ENCODE measurements around the gene JAM3. TPM values are rescaled to one million over a fixed set of nuclear protein-coding genes. Genes with fewer than 3 reads are reported as not detected.
"Not testable (repeated sequence)": the region's sequence is repeated elsewhere in the genome, so short reads cannot be mapped to it uniquely, and the experiment has no call there.

Gene JAM3
- total RNA-seq, 2 donors from 2014 or later: 35.8 to 41.8 TPM

- no peaks in the 10 kb centered on the region for H3K36me3 ChIP-seq (ENCODE audit: control insufficient read depth, insufficient read depth, low read length)
- H3K9me3 Mint-ChIP-seq: peaks cover 34% of the 10 kb centered on the region
- peaks cover 39% of the 10 kb centered on the region for H3K9me3 ChIP-seq (ENCODE audit: control insufficient read depth, low read length)
- H3K27me3 Mint-ChIP-seq (ENCODE audit: insufficient read depth): no peaks in the 10 kb centered on the region
- H3K9ac ChIP-seq (ENCODE audit: extremely low read depth, low read length, poor library complexity, severe bottlenecking): no peak overlapping the region
- DNase-seq: no peak
- no peaks in the 10 kb centered on the region for H3K27me3 ChIP-seq (ENCODE audit: control insufficient read depth, insufficient read depth, low read length, poor library complexity, severe bottlenecking)
- H3K36me3 Mint-ChIP-seq (ENCODE audit: low read depth): peaks cover 37% of the 10 kb centered on the region
- H3K27ac ChIP-seq (ENCODE audit: low read depth, low read length): no peak overlapping the region
- WGBS, 2 experiments (ENCODE audit: insufficient coverage in 1 of 2, insufficient read length in 1 of 2): no CpG with 5 or more reads among the region's 2 CpGs
- H3K4me1 Mint-ChIP-seq: no peaks in the 10 kb centered on the region
- H3K4me1 ChIP-seq (ENCODE audit: control insufficient read depth, insufficient read depth, low read length): no peaks in the 10 kb centered on the region
- H3K27ac Mint-ChIP-seq: no peak overlapping the region
- H3K4me3 Mint-ChIP-seq: no peak overlapping the region
- no peak overlapping the region for H3K4me3 ChIP-seq (ENCODE audit: low read length)
- TF ChIP-seq, protein P1, sequence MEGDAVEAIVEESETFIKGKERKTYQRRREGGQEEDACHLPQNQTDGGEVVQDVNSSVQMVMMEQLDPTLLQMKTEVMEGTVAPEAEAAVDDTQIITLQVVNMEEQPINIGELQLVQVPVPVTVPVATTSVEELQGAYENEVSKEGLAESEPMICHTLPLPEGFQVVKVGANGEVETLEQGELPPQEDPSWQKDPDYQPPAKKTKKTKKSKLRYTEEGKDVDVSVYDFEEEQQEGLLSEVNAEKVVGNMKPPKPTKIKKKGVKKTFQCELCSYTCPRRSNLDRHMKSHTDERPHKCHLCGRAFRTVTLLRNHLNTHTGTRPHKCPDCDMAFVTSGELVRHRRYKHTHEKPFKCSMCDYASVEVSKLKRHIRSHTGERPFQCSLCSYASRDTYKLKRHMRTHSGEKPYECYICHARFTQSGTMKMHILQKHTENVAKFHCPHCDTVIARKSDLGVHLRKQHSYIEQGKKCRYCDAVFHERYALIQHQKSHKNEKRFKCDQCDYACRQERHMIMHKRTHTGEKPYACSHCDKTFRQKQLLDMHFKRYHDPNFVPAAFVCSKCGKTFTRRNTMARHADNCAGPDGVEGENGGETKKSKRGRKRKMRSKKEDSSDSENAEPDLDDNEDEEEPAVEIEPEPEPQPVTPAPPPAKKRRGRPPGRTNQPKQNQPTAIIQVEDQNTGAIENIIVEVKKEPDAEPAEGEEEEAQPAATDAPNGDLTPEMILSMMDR (conservative IDR thresholded peaks at IDR 0.05): no peak
Observed at GRCh38 chr11:134082990-134083389, 14.1 kb downstream of the JAM3 start.

- H3K4me1 ChIP-seq (ENCODE audit: control insufficient read depth, insufficient read depth, low read length): no peaks in the 10 kb centered on the region
- no peaks in the 10 kb centered on the region for H3K27me3 ChIP-seq (ENCODE audit: control insufficient read depth, insufficient read depth, low read length, poor library complexity, severe bottlenecking)
- no peak overlapping the region for H3K27ac Mint-ChIP-seq
- no peaks in the 10 kb centered on the region for H3K27me3 Mint-ChIP-seq (ENCODE audit: insufficient read depth)
- no peak overlapping the region for H3K27ac ChIP-seq (ENCODE audit: low read depth, low read length)
- no peaks in the 10 kb centered on the region for H3K36me3 ChIP-seq (ENCODE audit: control insufficient read depth, insufficient read depth, low read length)
- H3K36me3 Mint-ChIP-seq (ENCODE audit: low read depth): peaks cover 11% of the 10 kb centered on the region
- TF ChIP-seq, protein P1 (conservative IDR thresholded peaks at IDR 0.05): no peak
- no peak for DNase-seq
- peaks cover 15% of the 10 kb centered on the region for H3K9me3 ChIP-seq (ENCODE audit: control insufficient read depth, low read length)
- 86 to 91% methylated on average over 1 to 2 of the region's 2 CpGs for WGBS, 2 experiments (ENCODE audit: insufficient coverage in 1 of 2, insufficient read length in 1 of 2)
- no peak overlapping the region for H3K9ac ChIP-seq (ENCODE audit: extremely low read depth, low read length, poor library complexity, severe bottlenecking)
- H3K4me3 ChIP-seq (ENCODE audit: low read length): no peak overlapping the region
- no peaks in the 10 kb centered on the region for H3K4me1 Mint-ChIP-seq
- H3K9me3 Mint-ChIP-seq: peaks cover 12% of the 10 kb centered on the region
- H3K4me3 Mint-ChIP-seq: no peak overlapping the region
Observed at GRCh38 chr11:134086376-134086775, 17.5 kb downstream of the JAM3 start.

- not testable (repeated sequence) for H3K27me3 ChIP-seq (ENCODE audit: control insufficient read depth, insufficient read depth, low read length, poor library complexity, severe bottlenecking); H3K4me1 ChIP-seq (ENCODE audit: control insufficient read depth, insufficient read depth, low read length); H3K4me3 Mint-ChIP-seq; H3K36me3 ChIP-seq (ENCODE audit: control insufficient read depth, insufficient read depth, low read length); H3K9ac ChIP-seq (ENCODE audit: extremely low read depth, low read length, poor library complexity, severe bottlenecking); DNase-seq; H3K36me3 Mint-ChIP-seq (ENCODE audit: low read depth); H3K27ac Mint-ChIP-seq; H3K27ac ChIP-seq (ENCODE audit: low read depth, low read length); H3K4me1 Mint-ChIP-seq; H3K27me3 Mint-ChIP-seq (ENCODE audit: insufficient read depth); H3K9me3 Mint-ChIP-seq; H3K9me3 ChIP-seq (ENCODE audit: control insufficient read depth, low read length); H3K4me3 ChIP-seq (ENCODE audit: low read length)
- 95 to 97% methylated on average over 3 to 7 of the region's 9 CpGs for WGBS, 2 experiments (ENCODE audit: insufficient coverage in 1 of 2, insufficient read length in 1 of 2)
Observed at GRCh38 chr11:134092006-134092405, 23.1 kb downstream of the JAM3 start.

DNA sequence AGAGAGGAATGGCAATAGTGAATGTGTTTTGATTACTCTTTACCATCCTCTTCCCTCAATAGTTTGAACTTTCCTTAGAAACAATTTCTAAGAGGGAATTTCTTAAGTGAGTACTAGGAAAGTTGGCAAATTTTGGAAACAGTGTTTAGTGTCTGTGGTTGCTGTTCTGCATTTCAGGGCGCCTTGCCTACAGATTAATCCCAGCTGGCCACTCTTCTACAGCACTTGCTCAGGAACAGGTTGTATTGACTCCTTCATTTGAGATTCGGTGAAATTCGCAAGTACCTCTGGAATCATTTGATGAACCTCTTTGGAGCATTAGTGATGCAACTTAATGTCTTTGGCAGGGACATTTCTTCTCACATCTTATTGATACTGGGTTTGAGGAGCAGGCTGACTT lies 28.3 kb downstream of the JAM3 start:
- no peak for DNase-seq
- Mint-ChIP-seq H3K4me1 (no peaks in the 10 kb centered on the region), H3K27ac (no peak overlapping the region), H3K9me3 (peaks cover 7% of the 10 kb centered on the region), H3K4me3 (no peak overlapping the region), H3K27me3 (ENCODE audit: insufficient read depth) (no peaks in the 10 kb centered on the region), H3K36me3 (ENCODE audit: low read depth) (peaks cover 10% of the 10 kb centered on the region)
- H3K9me3 ChIP-seq (ENCODE audit: control insufficient read depth, low read length): peaks cover 13% of the 10 kb centered on the region
- H3K27me3 ChIP-seq (ENCODE audit: control insufficient read depth, insufficient read depth, low read length, poor library complexity, severe bottlenecking): no peaks in the 10 kb centered on the region
- H3K4me3 ChIP-seq (ENCODE audit: low read length): no peak overlapping the region
- H3K9ac ChIP-seq (ENCODE audit: extremely low read depth, low read length, poor library complexity, severe bottlenecking): no peak overlapping the region
- TF ChIP-seq, protein P1 (conservative IDR thresholded peaks at IDR 0.05): no peak
- H3K27ac ChIP-seq (ENCODE audit: low read depth, low read length): no peak overlapping the region
- no peaks in the 10 kb centered on the region for H3K36me3 ChIP-seq (ENCODE audit: control insufficient read depth, insufficient read depth, low read length)
- no peaks in the 10 kb centered on the region for H3K4me1 ChIP-seq (ENCODE audit: control insufficient read depth, insufficient read depth, low read length)
- 88 to 91% methylated on average over 3 of the region's 3 CpGs for WGBS, 2 experiments (ENCODE audit: insufficient coverage in 1 of 2, insufficient read length in 1 of 2)

Data from endodermal cell (in vitro differentiated cells).